PC-3 (cell line): ENCODE measurements around the gene TCF19.

Experiments
- EZH2phosphoT487 ChIP-seq: fragments of 300-600 bp; sonication (generic); IDR thresholded peaks from 2 replicates; pipeline ENCODE4 v1.6.1; 2018; ENCODE audit warnings: mild to moderate bottlenecking, antibody characterized with exemption, low read length, borderline replicate concordance
- TF ChIP-seq, protein P1 (sequence below): fragments of 300-600 bp; sonication (generic); conservative IDR thresholded peaks from 2 replicates; pipeline ENCODE4 v1.5.1; 2017; ENCODE audit warnings: antibody characterized with exemption, low read depth, mild to moderate bottlenecking, low read length

DNA sequence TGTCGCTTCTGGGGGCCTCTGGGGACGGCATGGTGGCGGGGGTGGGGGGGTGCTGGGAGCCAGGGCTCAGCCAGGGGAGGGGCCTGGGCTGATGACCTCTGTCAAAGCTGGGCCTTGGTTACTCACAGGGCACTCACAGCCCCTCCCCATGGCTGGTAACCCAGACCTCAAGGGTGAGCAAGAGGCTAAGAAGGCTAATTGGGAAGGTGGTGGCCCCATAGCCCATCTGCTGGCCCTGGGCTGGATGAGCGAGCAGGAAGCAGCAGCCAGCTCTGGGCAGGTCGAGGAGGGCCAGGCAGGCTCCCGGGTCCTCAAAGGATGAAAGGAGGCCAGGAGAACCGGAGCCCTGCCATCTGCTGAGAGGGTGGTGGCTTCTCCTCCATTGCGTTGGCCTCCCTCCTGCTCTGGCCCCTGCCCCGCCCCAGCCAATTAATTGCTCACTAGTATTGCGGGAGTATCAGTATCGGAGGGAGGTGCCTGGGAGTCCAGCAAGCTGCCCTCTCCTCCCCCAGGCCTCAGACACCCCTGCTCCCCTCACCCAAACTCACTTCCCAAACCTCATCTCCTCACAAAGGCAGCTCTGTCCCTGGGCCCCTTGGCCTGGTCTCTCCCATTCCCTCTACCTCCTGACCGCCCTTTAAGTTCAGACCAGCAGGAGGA, 37.1 kb upstream of the TCF19 start:
- TF ChIP-seq, protein P1, sequence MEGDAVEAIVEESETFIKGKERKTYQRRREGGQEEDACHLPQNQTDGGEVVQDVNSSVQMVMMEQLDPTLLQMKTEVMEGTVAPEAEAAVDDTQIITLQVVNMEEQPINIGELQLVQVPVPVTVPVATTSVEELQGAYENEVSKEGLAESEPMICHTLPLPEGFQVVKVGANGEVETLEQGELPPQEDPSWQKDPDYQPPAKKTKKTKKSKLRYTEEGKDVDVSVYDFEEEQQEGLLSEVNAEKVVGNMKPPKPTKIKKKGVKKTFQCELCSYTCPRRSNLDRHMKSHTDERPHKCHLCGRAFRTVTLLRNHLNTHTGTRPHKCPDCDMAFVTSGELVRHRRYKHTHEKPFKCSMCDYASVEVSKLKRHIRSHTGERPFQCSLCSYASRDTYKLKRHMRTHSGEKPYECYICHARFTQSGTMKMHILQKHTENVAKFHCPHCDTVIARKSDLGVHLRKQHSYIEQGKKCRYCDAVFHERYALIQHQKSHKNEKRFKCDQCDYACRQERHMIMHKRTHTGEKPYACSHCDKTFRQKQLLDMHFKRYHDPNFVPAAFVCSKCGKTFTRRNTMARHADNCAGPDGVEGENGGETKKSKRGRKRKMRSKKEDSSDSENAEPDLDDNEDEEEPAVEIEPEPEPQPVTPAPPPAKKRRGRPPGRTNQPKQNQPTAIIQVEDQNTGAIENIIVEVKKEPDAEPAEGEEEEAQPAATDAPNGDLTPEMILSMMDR, result no peak
- TF ChIP-seq EZH2phosphoT487, result no peak
